Transverse colon (tissue), 4 donors: ENCODE data around the gene CST7.

Experiments
- CTCF ChIP-seq, 5 experiments: fragments of 200-600 bp in 3 of 5; fragments of 450-650 bp in 2 of 5; sonication (generic) in 3 of 5; IDR thresholded peaks; 1 replicate in 2 of 5; 2 replicates in 3 of 5; pipeline ENCODE4 v1.5.1; 2016 to 2017; ENCODE audit warnings: antibody characterized with exemption in 5 of 5, inconsistent platforms in 3 of 5, mild to moderate bottlenecking in 2 of 5, moderate library complexity in 1 of 5
- POLR2A ChIP-seq: fragments of 450-650 bp; IDR thresholded peaks from one replicate; pipeline ENCODE4 v1.6.1; 2016; ENCODE audit warnings: antibody characterized with exemption, mild to moderate bottlenecking, moderate library complexity
- POLR2AphosphoS5 ChIP-seq, 3 donors: sonication (generic); formaldehyde crosslinking; IDR thresholded peaks; one replicate each; pipeline ENCODE4 v1.6.1; 2016; ENCODE audit warnings: antibody characterized with exemption in 3 of 3

GRCh38 chr20:25006431-25007167 is 57.5 kb downstream of the CST7 start:
- TF ChIP-seq CTCF (IDR thresholded peaks at IDR 0.05) (no peak), POLR2AphosphoS5 (IDR thresholded peaks at IDR 0.05) (no peak), POLR2A (no peak)
